GM12892 (cell line): ENCODE results near the gene PHYKPL.

Experiments used
- POLR2A ChIP-seq: IDR thresholded peaks from 2 replicates; pipeline ENCODE4 v1.6.1; 2011; ENCODE audit warnings: low read depth, low read length, control low read depth
- POLR2AphosphoS5 ChIP-seq: IDR thresholded peaks from 2 replicates; pipeline ENCODE4 v1.6.1; 2011; ENCODE audit warnings: low read depth, low read length, control low read depth
- TAF1 ChIP-seq: IDR thresholded peaks from 2 replicates; pipeline ENCODE4 v1.6.1; 2011; ENCODE audit warnings: low read depth, mild to moderate bottlenecking, control low read depth, low read length, borderline replicate concordance

GRCh38 chr5:178240341-178240741, 7.7 kb upstream of the PHYKPL start:
- TF ChIP-seq POLR2A: no peak
- TF ChIP-seq POLR2AphosphoS5: no peak
- TF ChIP-seq TAF1: no peak
